Neural crest cell (in vitro differentiated cells): ENCODE measurements around the gene RAB21. TPM values are rescaled to one million over a fixed set of nuclear protein-coding genes. Genes with fewer than 3 reads are reported as not detected.
A peak's percentile ranks its signal among the peaks of the same experiment; 100 is the strongest.

Experiments used
- DNase-seq: peaks from one replicate; pipeline ENCODE4 v3.0.0; 2021; ENCODE audit warnings: low read depth, mixed read lengths, low spot score
- H3K27ac Mint-ChIP-seq: one replicate; pipeline ENCODE4 v1.8.0; 2021; ENCODE audit warnings: mild to moderate bottlenecking, mixed read lengths; ENCODE audit not compliant: unreplicated experiment
- H3K27me3 Mint-ChIP-seq: 2 replicates; pipeline ENCODE4 v1.8.0; 2021; ENCODE audit warnings: low read depth, mild to moderate bottlenecking, mixed read lengths
- H3K36me3 Mint-ChIP-seq: 2 replicates; pipeline ENCODE4 v1.8.0; 2021; ENCODE audit warnings: low read depth, mild to moderate bottlenecking, mixed read lengths
- H3K4me1 Mint-ChIP-seq: 2 replicates; pipeline ENCODE4 v1.8.0; 2021; ENCODE audit warnings: mixed read lengths
- H3K4me3 Mint-ChIP-seq: one replicate; pipeline ENCODE4 v1.8.0; 2021; ENCODE audit warnings: mild to moderate bottlenecking, mixed read lengths
- H3K9me3 Mint-ChIP-seq: 2 replicates; pipeline ENCODE4 v1.8.0; 2021; ENCODE audit warnings: mixed read lengths
- CTCF ChIP-seq: fragments of 200-600 bp; sonication (generic); conservative IDR thresholded peaks from 2 replicates; pipeline ENCODE4 v1.5.0; 2021; ENCODE audit warnings: antibody characterized with exemption, mild to moderate bottlenecking
- total RNA-seq: library from RNA; stranded (reverse); gene quantifications from 2 replicates; pipeline ENCODE4 v1.2.1, GENCODE V29; 2021

The RAB21 gene
- total RNA-seq, 1 donor from 2014 or later: 63.7 TPM

- Mint-ChIP-seq H3K4me1 (no peaks in the 10 kb centered on the region), H3K27me3 (no peaks in the 10 kb centered on the region), H3K36me3 (peaks cover 9% of the 10 kb centered on the region), H3K4me3 (no peak overlapping the region), H3K9me3 (no peaks in the 10 kb centered on the region), H3K27ac (no peak overlapping the region)
- TF ChIP-seq CTCF: no peak
- DNase-seq: no peak
These were observed 16.4 kb downstream of the RAB21 start for GRCh38 chr12:71771069-71771468.

- H3K27ac Mint-ChIP-seq: no peak overlapping the region
- no peaks in the 10 kb centered on the region for H3K27me3 Mint-ChIP-seq
- no peak for TF ChIP-seq CTCF
- H3K4me1 Mint-ChIP-seq: no peaks in the 10 kb centered on the region
- no peak for DNase-seq
- no peaks in the 10 kb centered on the region for H3K9me3 Mint-ChIP-seq
- H3K36me3 Mint-ChIP-seq: peaks cover 9% of the 10 kb centered on the region
- no peak overlapping the region for H3K4me3 Mint-ChIP-seq
These were observed 18.1 kb downstream of the RAB21 start for GRCh38 chr12:71772735-71773134.

- Mint-ChIP-seq H3K4me3 (no peak overlapping the region), H3K9me3 (no peaks in the 10 kb centered on the region), H3K27ac (no peak overlapping the region), H3K36me3 (peaks cover under 1% of the 10 kb centered on the region), H3K27me3 (no peaks in the 10 kb centered on the region), H3K4me1 (no peaks in the 10 kb centered on the region)
- DNase-seq: no peak
- TF ChIP-seq CTCF: peak; percentile 85
These were observed 25.7 kb downstream of the RAB21 start for GRCh38 chr12:71780237-71780822.

DNA sequence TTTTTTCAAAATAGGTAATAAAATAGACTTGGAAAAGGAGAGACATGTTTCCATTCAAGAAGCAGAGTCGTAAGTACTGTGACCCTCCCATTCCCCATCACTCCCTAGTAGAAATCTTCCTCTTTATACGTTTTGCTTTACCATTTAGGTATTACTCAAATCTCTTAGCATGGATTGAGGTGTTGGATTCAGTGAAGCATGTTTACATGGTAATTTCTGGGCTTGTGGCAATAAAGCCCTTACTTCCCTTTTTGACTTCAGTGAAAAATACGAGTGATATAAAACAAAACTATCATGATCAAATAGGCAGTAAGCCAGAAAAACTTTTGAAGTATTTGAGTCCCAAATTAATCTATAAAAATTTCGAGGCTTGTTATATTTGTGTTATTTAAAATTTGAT, 27.4 kb downstream of the RAB21 start:
- H3K27ac Mint-ChIP-seq: no peak overlapping the region
- DNase-seq: no peak
- no peaks in the 10 kb centered on the region for H3K4me1 Mint-ChIP-seq
- H3K9me3 Mint-ChIP-seq: no peaks in the 10 kb centered on the region
- no peak overlapping the region for H3K4me3 Mint-ChIP-seq
- no peak for TF ChIP-seq CTCF
- H3K27me3 Mint-ChIP-seq: no peaks in the 10 kb centered on the region
- H3K36me3 Mint-ChIP-seq: peaks cover 6% of the 10 kb centered on the region

GRCh38 chr12:71786829-71787228, 32.2 kb downstream of the RAB21 start:
- Mint-ChIP-seq H3K36me3 (peaks cover 8% of the 10 kb centered on the region), H3K4me1 (peaks cover 5% of the 10 kb centered on the region), H3K27ac (no peak overlapping the region), H3K9me3 (no peaks in the 10 kb centered on the region), H3K4me3 (no peak overlapping the region), H3K27me3 (no peaks in the 10 kb centered on the region)
- DNase-seq: no peak
- TF ChIP-seq CTCF: no peak
